GM12878 (cell line): Measurements from ENCODE around the gene KLC4. TPM values are rescaled to one million over a fixed set of nuclear protein-coding genes. Genes with fewer than 3 reads are reported as not detected.
A peak's percentile ranks its signal among the peaks of the same experiment; 100 is the strongest.

Source experiments
- BACH1 ChIP-seq: fragments of 450-650 bp; IDR thresholded peaks from 2 replicates; pipeline ENCODE4 v1.6.1; 2017; ENCODE audit warnings: mild to moderate bottlenecking, borderline replicate concordance
- BMI1 ChIP-seq: fragments of 450-650 bp; IDR thresholded peaks from 2 replicates; pipeline ENCODE4 v1.6.1; 2016; ENCODE audit warnings: mild to moderate bottlenecking, moderate library complexity, borderline replicate concordance
- CHD4 ChIP-seq: fragments of 200-600 bp; sonication (generic); IDR thresholded peaks from 2 replicates; pipeline ENCODE4 v1.6.1; 2016; ENCODE audit warnings: mild to moderate bottlenecking
- CREB1 ChIP-seq: IDR thresholded peaks from 2 replicates; pipeline ENCODE4 v1.6.1; 2012; ENCODE audit warnings: low read depth, mild to moderate bottlenecking, inconsistent platforms
- CREM ChIP-seq: IDR thresholded peaks from 2 replicates; pipeline ENCODE4 v1.6.1; 2014; ENCODE audit warnings: antibody characterized with exemption, low read depth
- CTCF ChIP-seq, 3 experiments: IDR thresholded peaks in 2 of 3; conservative IDR thresholded peaks in 1 of 3; 2 replicates each; pipeline ENCODE4 v1.5.1; 2011; ENCODE audit warnings: low read depth in 3 of 3, low read length in 3 of 3, mild to moderate bottlenecking in 3 of 3, control low read depth in 2 of 3, moderate library complexity in 2 of 3, inconsistent platforms in 1 of 3, mixed read lengths in 1 of 3; ENCODE audit not compliant: control insufficient read depth in 2 of 3, insufficient read depth in 1 of 3; ENCODE audit errors: extremely low read depth in 1 of 3
- ETV6 ChIP-seq, 2 experiments: fragments of 450-650 bp in 1 of 2; IDR thresholded peaks in 1 of 2; conservative IDR thresholded peaks in 1 of 2; 2 replicates each; pipeline ENCODE4 v1.6.1; 2014; ENCODE audit warnings: antibody characterized with exemption in 1 of 2, borderline replicate concordance in 1 of 2, low read depth in 1 of 2, mild to moderate bottlenecking in 1 of 2, moderate library complexity in 1 of 2
- FOXK2 ChIP-seq: fragments of 450-650 bp; IDR thresholded peaks from 2 replicates; pipeline ENCODE4 v1.6.1; 2017; ENCODE audit warnings: mild to moderate bottlenecking, moderate library complexity
- GABPA ChIP-seq: IDR thresholded peaks from 2 replicates; pipeline ENCODE4 v1.6.1; 2014; ENCODE audit warnings: antibody characterized with exemption, low read depth, mild to moderate bottlenecking, inconsistent platforms
- MAX ChIP-seq: IDR thresholded peaks from 2 replicates; pipeline ENCODE4 v1.6.1; 2012; ENCODE audit warnings: low read depth, low read length, improper control_type of control experiment
- NBN ChIP-seq: fragments of 450-650 bp; IDR thresholded peaks from 2 replicates; pipeline ENCODE4 v1.6.1; 2016
- NFYA ChIP-seq: IDR thresholded peaks from 2 replicates; pipeline ENCODE4 v1.6.1; 2011; ENCODE audit warnings: low read depth, mild to moderate bottlenecking, low read length, improper control_type of control experiment, borderline replicate concordance
- PKNOX1 ChIP-seq: fragments of 450-650 bp; IDR thresholded peaks from 2 replicates; pipeline ENCODE4 v1.6.1; 2016; ENCODE audit warnings: mild to moderate bottlenecking
- POLR2AphosphoS5 ChIP-seq: IDR thresholded peaks from 2 replicates; pipeline ENCODE4 v1.6.1; 2011; ENCODE audit warnings: mild to moderate bottlenecking, low read length, inconsistent platforms
- RAD21 ChIP-seq: IDR thresholded peaks from 2 replicates; pipeline ENCODE4 v1.6.1; 2011; ENCODE audit warnings: mild to moderate bottlenecking, low read depth, low read length, moderate library complexity; ENCODE audit not compliant: insufficient read depth
- RCOR1 ChIP-seq: conservative IDR thresholded peaks from 2 replicates; pipeline ENCODE4 v1.6.1; 2012; ENCODE audit warnings: low read depth, low read length, improper control_type of control experiment
- SKIL ChIP-seq: fragments of 450-650 bp; IDR thresholded peaks from 2 replicates; pipeline ENCODE4 v1.6.1; 2017; ENCODE audit warnings: mild to moderate bottlenecking, low read depth, inconsistent platforms; ENCODE audit not compliant: poor library complexity, severe bottlenecking
- SMAD1 ChIP-seq: fragments of 450-650 bp; IDR thresholded peaks from 2 replicates; pipeline ENCODE4 v1.6.1; 2018; ENCODE audit warnings: mild to moderate bottlenecking, low read depth; ENCODE audit not compliant: partially characterized antibody
- SREBF2 ChIP-seq: IDR thresholded peaks from 2 replicates; pipeline ENCODE4 v1.6.1; 2012; ENCODE audit warnings: mild to moderate bottlenecking, low read length
- SRF ChIP-seq, 2 experiments: IDR thresholded peaks; 2 replicates each; pipeline ENCODE4 v1.6.1; 2011; ENCODE audit warnings: low read depth in 2 of 2, low read length in 2 of 2, mild to moderate bottlenecking in 1 of 2, moderate library complexity in 1 of 2
- TAF1 ChIP-seq: IDR thresholded peaks from 2 replicates; pipeline ENCODE4 v1.6.1; 2011; ENCODE audit warnings: mild to moderate bottlenecking, low read depth, low read length, borderline replicate concordance
- TARDBP ChIP-seq: IDR thresholded peaks from 2 replicates; pipeline ENCODE4 v1.6.1; 2016; ENCODE audit warnings: borderline replicate concordance
- TCF12 ChIP-seq: IDR thresholded peaks from 2 replicates; pipeline ENCODE4 v1.6.1; 2011; ENCODE audit warnings: low read depth, mild to moderate bottlenecking, low read length
- YY1 ChIP-seq: IDR thresholded peaks from 2 replicates; pipeline ENCODE4 v1.6.1; 2011; ENCODE audit warnings: low read depth, mild to moderate bottlenecking, low read length
- ZNF622 ChIP-seq: fragments of 450-650 bp; IDR thresholded peaks from 2 replicates; pipeline ENCODE4 v1.6.1; 2017; ENCODE audit warnings: mild to moderate bottlenecking, inconsistent platforms
- polyA plus RNA-seq, 11 experiments: library from polyadenylated mRNA; depleted of rRNA in 4 of 11; unstranded in 6 of 11; stranded (reverse) in 5 of 11; fragments of >200 nt; fragmentation: Nextera tagmentation in 4 of 11; fragmentation: Illumina TruSeq in 1 of 11; extraction: Ambion mirVana in 4 of 11; extraction: Trizol in 1 of 11; gene quantifications; 1 replicate in 1 of 11; 2 replicates in 10 of 11; pipeline versions ENCODE4 v1.2.1 to v1.2.3, GENCODE V29; 2011 to 2016; ENCODE audit warnings: inconsistent platforms in 2 of 11, missing spikeins in 2 of 11, low read depth in 1 of 11
- total RNA-seq, 4 experiments: library from RNA; depleted of rRNA in 3 of 4; stranded (reverse); fragments of >200 nt in 3 of 4; fragmentation: Illumina TruSeq in 1 of 4; extraction: Trizol in 1 of 4; gene quantifications; 2 replicates each; pipeline versions ENCODE4 v1.2.1 to v1.2.3, GENCODE V29; 2013 to 2021

The KLC4 gene
- total and polyA plus RNA-seq, 10 of the 15 experiments (the other 5 are each of a cell fraction or from before 2014, with no cell fraction given), result 0.90 to 13.4 (median 6.9) TPM

GRCh38 chr6:43059168-43060033 is at the start of gene KLC4, which contains the start of gene MRPL2 (continued):
- peak; percentile 100 for TF ChIP-seq CREB1
- TF ChIP-seq NFYA, result no peak
- 0 out of 2 replicates have a peak, but pooled peaks have one; percentile 37 for TF ChIP-seq BACH1
- TF ChIP-seq CREM, result peak; percentile 100
- TF ChIP-seq SREBF2, result no peak
- TF ChIP-seq POLR2AphosphoS5, result peak; percentile 91
- peak; percentile 59 for TF ChIP-seq TAF1
- peak; percentile 70 for TF ChIP-seq FOXK2
- peak; percentile 16 for TF ChIP-seq SMAD1
- TF ChIP-seq PKNOX1, result peak; percentile 94
- no peak for TF ChIP-seq CTCF (IDR thresholded peaks at IDR 0.05 in 2 of 3, conservative IDR thresholded peaks at IDR 0.05 in 1 of 3; ENCODE audit: control insufficient read depth in 2 of 3, extremely low read depth in 1 of 3, insufficient read depth in 1 of 3, low read depth in 3 of 3, low read length in 3 of 3)
- peak; percentile 76; the same call in 1 of the 2 replicates for TF ChIP-seq MAX
- TF ChIP-seq SKIL, result peak; percentile 64
- no peak for TF ChIP-seq ZNF622
- no peak for TF ChIP-seq RCOR1
- no peak for TF ChIP-seq ETV6 (conservative IDR thresholded peaks at IDR 0.05 in 1 of 2, IDR thresholded peaks at IDR 0.05 in 1 of 2; ENCODE audit: borderline replicate concordance in 1 of 2, low read depth in 1 of 2)
- TF ChIP-seq CHD4, result no peak
- TF ChIP-seq GABPA, result no peak
- TF ChIP-seq YY1, result peak; percentile 99
- TF ChIP-seq TCF12, result peak; percentile 43; the same call in 1 of the 2 replicates
- peak; percentile 96 for TF ChIP-seq NBN
- TF ChIP-seq BMI1, result no peak
- TF ChIP-seq SRF (IDR thresholded peaks at IDR 0.05; ENCODE audit: low read depth in 2 of 2, low read length in 2 of 2), result peak in 1 of 2 experiments; percentile 95; a peak in 2 of 4 replicates
- TF ChIP-seq RAD21, result no peak
- peak; percentile 74; the same call in 1 of the 2 replicates for TF ChIP-seq TARDBP
